ENCODE results near the gene XRCC1. TPM values are rescaled to one million over a fixed set of nuclear protein-coding genes. Genes with fewer than 3 reads are reported as not detected.

The XRCC1 gene
- total and polyA plus RNA-seq, 2 of the 8 experiments (the other 6 are each of a cell fraction or from before 2014, with no cell fraction given) = 42.5 to 44.4 TPM

GRCh38 chr19:43622070-43622469 lies 46.7 kb upstream of the XRCC1 start:
- WGBS, 2 experiments (ENCODE audit: extremely low coverage in 1 of 2, insufficient coverage in 1 of 2, insufficient read length in 1 of 2, insufficient replicate concordance in 2 of 2, low coverage in 1 of 2, low lambda C conversion rate in 2 of 2, missing lambda C conversion rate in 1 of 2) = 68% methylated on average over 4 of the region's 4 CpGs; no CpG with 5 or more reads in 1 of the 2 experiments
- Histone ChIP-seq H3K27me3 (replicated peaks in 1 of 4; ENCODE audit: control insufficient read depth in 3 of 4, extremely low read depth in 1 of 4, insufficient read depth in 3 of 4, low read length in 3 of 4) (no peaks in the 10 kb centered on the region), H3K23me2 (ENCODE audit: low read depth, low read length) (peaks cover 10% of the 10 kb centered on the region), H3K4me3 (ENCODE audit: extremely low read depth in 1 of 4, insufficient read depth in 2 of 4, low read depth in 3 of 4, low read length in 4 of 4) (no peak overlapping the region), H3K18ac (ENCODE audit: extremely low read depth, low read length) (no peak overlapping the region), H2BK120ac (replicated peaks; ENCODE audit: low read depth, low read length) (no peak overlapping the region), H3K23ac (ENCODE audit: insufficient read length) (no peak overlapping the region), H3K36me3 (ENCODE audit: control insufficient read depth in 2 of 4, insufficient read depth in 4 of 4, low read length in 3 of 4) (no peaks in the 10 kb centered on the region; a peak in 2 of 8 replicates), H3K4me1 (replicated peaks in 1 of 4; ENCODE audit: control insufficient read depth in 3 of 4, insufficient read depth in 4 of 4, low read length in 3 of 4) (peaks cover 6 to 16% (median 11%) of the 10 kb centered on the region in 4 experiments), H3K27ac (ENCODE audit: low read depth, low read length) (no peak overlapping the region), H4K91ac (replicated peaks; ENCODE audit: insufficient read length, low read length) (no peak overlapping the region), H3K4ac (replicated peaks; ENCODE audit: insufficient read length, low read depth, low read length) (no peak overlapping the region), H4K5ac (ENCODE audit: insufficient read length, low read depth, low read length) (no peak overlapping the region), H2BK15ac (ENCODE audit: low read length) (no peak overlapping the region), H2BK12ac (ENCODE audit: low read depth, low read length) (no peak overlapping the region), H3K4me2 (ENCODE audit: insufficient read depth in 1 of 2, low read depth in 2 of 2, low read length in 2 of 2) (no peak overlapping the region), H3K79me1 (ENCODE audit: low read depth, low read length) (no peaks in the 10 kb centered on the region; the same call in 1 of the 2 replicates), H2BK5ac (ENCODE audit: low read depth, low read length) (no peak overlapping the region), H2AFZ (ENCODE audit: low read length) (no peak overlapping the region), H3K79me2 (ENCODE audit: control insufficient read depth in 1 of 2, insufficient read depth in 2 of 2, low read length in 2 of 2) (peaks cover 0 to 2% of the 10 kb centered on the region in 2 experiments; a peak in 2 of 4 replicates), H2AK5ac (ENCODE audit: low read depth, low read length) (no peak overlapping the region), H3K9ac (replicated peaks in 1 of 4; ENCODE audit: extremely low read depth in 1 of 4, low read depth in 3 of 4, low read length in 3 of 4) (no peak overlapping the region), H2BK20ac (ENCODE audit: low read length) (no peak overlapping the region), H3K14ac (ENCODE audit: insufficient read length) (no peak overlapping the region), H4K8ac (ENCODE audit: extremely low read depth, insufficient read depth, low read length) (no peak overlapping the region), H3K9me3 (ENCODE audit: insufficient read depth in 2 of 2, low read depth in 1 of 2, low read length in 1 of 2) (no peaks in the 10 kb centered on the region), H3K56ac (replicated peaks; ENCODE audit: insufficient read length, low read depth, low read length) (no peak overlapping the region), H4K20me1 (replicated peaks in 1 of 2; ENCODE audit: control insufficient read depth in 1 of 2, insufficient read depth in 2 of 2, low read length in 2 of 2) (peaks cover 1 to 3% of the 10 kb centered on the region in 2 experiments)
- FAIRE-seq (no peak), DNase-seq (ENCODE audit: low read depth in 1 of 2, low spot score in 2 of 2) (no peak)
- POLR2A ChIA-PET (ENCODE audit: partially characterized antibody) = interaction anchor here (0.7 to 1.7 kb wide), 5 partner anchors 12 to 43 kb away, joined by 3 to 7 read pairs (median 3); partner anchors contain the start of gene CADM4
- CTCF ChIA-PET (ENCODE audit: partially characterized antibody) = interaction anchor here (0.7 to 1.1 kb wide), 3 partner anchors 20 to 152 kb away, joined by 3 to 4 read pairs (median 3); partner anchors contain the start of genes IRGQ and ZNF576
- TF ChIP-seq BRCA1 (IDR thresholded peaks at IDR 0.05; ENCODE audit: low read depth, low read length) (no peak), GTF2F1 (IDR thresholded peaks at IDR 0.05; ENCODE audit: borderline replicate concordance, low read depth, low read length) (no peak)
